Panc1 (cell line): Measurements from ENCODE around the gene APRT. TPM values are rescaled to one million over a fixed set of nuclear protein-coding genes. Genes with fewer than 3 reads are reported as not detected.

Experiments used
- ATAC-seq: fragments of 200-7000 bp; cut with Tn5 transposase; 2 replicates; pipeline ENCODE4 v1.9.1; 2020; ENCODE audit warnings: mild to moderate bottlenecking, moderate library complexity
- BruUV-seq: library from RNA; stranded (reverse); fragments of 400-500 nt; replicated peaks from 2 replicates; lab custom pipeline; 2021; lab: Mats Ljungman, UMichigan
- CTCF ChIA-PET: fragments of 300-600 bp; sonication (Branson Sonifier 250); formaldehyde crosslinking; loops from one replicate; lab custom pipeline; 2022; ENCODE audit warnings: antibody characterized with exemption; lab: Charles Lee
- POLR2A ChIA-PET: fragments of 300-600 bp; sonication (Branson Sonifier 250); formaldehyde crosslinking; loops from one replicate; lab custom pipeline; 2022; ENCODE audit warnings: antibody characterized with exemption; lab: Charles Lee
- DNase-seq: peaks from one replicate; pipeline ENCODE4 v3.0.0-alpha.2; 2010; ENCODE audit warnings: low read depth, low spot score
- H3K27ac ChIP-seq: 2 replicates; pipeline ENCODE4 v1.5.1; 2011; ENCODE audit warnings: mild to moderate bottlenecking, low read length, inconsistent platforms
- H3K27me3 ChIP-seq: fragments of 200-500 bp; sonication (Bioruptor generic); 2 replicates; pipeline ENCODE4 v1.6.0; 2014; ENCODE audit warnings: low read length, inconsistent platforms; ENCODE audit not compliant: control insufficient read depth, insufficient read depth
- H3K36me3 ChIP-seq: fragments of 200-500 bp; sonication (Bioruptor generic); 2 replicates; pipeline ENCODE4 v1.5.1; 2014; ENCODE audit warnings: inconsistent platforms, mild to moderate bottlenecking, low read length, moderate library complexity; ENCODE audit not compliant: control insufficient read depth, insufficient read depth
- H3K4me1 ChIP-seq: 2 replicates; pipeline ENCODE4 v1.5.1; 2011; ENCODE audit warnings: inconsistent platforms, mild to moderate bottlenecking, low read length, moderate library complexity; ENCODE audit not compliant: control insufficient read depth, insufficient read depth
- H3K4me3 ChIP-seq, 2 experiments: 2 replicates each; pipeline ENCODE4 v1.5.1; 2011 to 2012; ENCODE audit warnings: low read depth in 2 of 2, low read length in 2 of 2, mild to moderate bottlenecking in 2 of 2, inconsistent platforms in 1 of 2, moderate library complexity in 1 of 2
- H3K9me3 ChIP-seq: fragments of 200-500 bp; sonication (Bioruptor generic); 2 replicates; pipeline ENCODE4 v1.5.1; 2014; ENCODE audit warnings: low read depth, mild to moderate bottlenecking, inconsistent platforms, low read length, moderate library complexity; ENCODE audit not compliant: control insufficient read depth, insufficient read depth
- POLR2AphosphoS5 ChIP-seq: IDR thresholded peaks from 2 replicates; pipeline ENCODE4 v1.6.1; 2012; ENCODE audit warnings: mild to moderate bottlenecking, low read depth, low read length, moderate library complexity
- SIN3A ChIP-seq: IDR thresholded peaks from 2 replicates; pipeline ENCODE4 v1.6.1; 2012; ENCODE audit warnings: low read depth, mild to moderate bottlenecking, low read length, moderate library complexity, borderline replicate concordance; ENCODE audit not compliant: insufficient read depth
- TCF7L2 ChIP-seq: IDR thresholded peaks from 2 replicates; pipeline ENCODE4 v1.6.1; 2011; ENCODE audit warnings: mild to moderate bottlenecking, low read depth, low read length, inconsistent platforms
- in situ Hi-C: cut with HindIII; loops from 2 replicates; pipeline ENCODE4 v1.10.0; 2016; ENCODE audit warnings: low sequenced_read_pairs, low pct_unique_long_range_greater_than_20kb
- intact Hi-C: fragments of 100-400 bp; cut with micrococcal nuclease; formaldehyde crosslinking; loops from one replicate; pipeline ENCODE4 v1.10.0; 2022; ENCODE audit not compliant: unreplicated experiment
- total RNA-seq: library from RNA; stranded (reverse); gene quantifications from one replicate; pipeline ENCODE4 v1.2.1, GENCODE V29; 2021; ENCODE audit not compliant: unreplicated experiment
- TF ChIP-seq, protein P1 (sequence below), 2 experiments: IDR thresholded peaks; 2 replicates each; pipeline ENCODE4 v1.6.1; 2011 to 2012; ENCODE audit warnings: low read depth in 2 of 2, control low read depth in 1 of 2, low read length in 1 of 2, mild to moderate bottlenecking in 1 of 2, moderate library complexity in 1 of 2; ENCODE audit not compliant: insufficient read depth in 1 of 2
- TF ChIP-seq, protein P2 (sequence below): fragments of 450-650 bp; IDR thresholded peaks from 2 replicates; pipeline ENCODE4 v1.5.1; 2017; ENCODE audit warnings: mild to moderate bottlenecking

The APRT gene
- total RNA-seq, 1 experiment from 2014 or later, result 231 TPM

- CTCF ChIA-PET, result no interaction called here
- TF ChIP-seq POLR2AphosphoS5 (no peak), SIN3A (no peak), TCF7L2 (no peak)
- TF ChIP-seq, protein P1, sequence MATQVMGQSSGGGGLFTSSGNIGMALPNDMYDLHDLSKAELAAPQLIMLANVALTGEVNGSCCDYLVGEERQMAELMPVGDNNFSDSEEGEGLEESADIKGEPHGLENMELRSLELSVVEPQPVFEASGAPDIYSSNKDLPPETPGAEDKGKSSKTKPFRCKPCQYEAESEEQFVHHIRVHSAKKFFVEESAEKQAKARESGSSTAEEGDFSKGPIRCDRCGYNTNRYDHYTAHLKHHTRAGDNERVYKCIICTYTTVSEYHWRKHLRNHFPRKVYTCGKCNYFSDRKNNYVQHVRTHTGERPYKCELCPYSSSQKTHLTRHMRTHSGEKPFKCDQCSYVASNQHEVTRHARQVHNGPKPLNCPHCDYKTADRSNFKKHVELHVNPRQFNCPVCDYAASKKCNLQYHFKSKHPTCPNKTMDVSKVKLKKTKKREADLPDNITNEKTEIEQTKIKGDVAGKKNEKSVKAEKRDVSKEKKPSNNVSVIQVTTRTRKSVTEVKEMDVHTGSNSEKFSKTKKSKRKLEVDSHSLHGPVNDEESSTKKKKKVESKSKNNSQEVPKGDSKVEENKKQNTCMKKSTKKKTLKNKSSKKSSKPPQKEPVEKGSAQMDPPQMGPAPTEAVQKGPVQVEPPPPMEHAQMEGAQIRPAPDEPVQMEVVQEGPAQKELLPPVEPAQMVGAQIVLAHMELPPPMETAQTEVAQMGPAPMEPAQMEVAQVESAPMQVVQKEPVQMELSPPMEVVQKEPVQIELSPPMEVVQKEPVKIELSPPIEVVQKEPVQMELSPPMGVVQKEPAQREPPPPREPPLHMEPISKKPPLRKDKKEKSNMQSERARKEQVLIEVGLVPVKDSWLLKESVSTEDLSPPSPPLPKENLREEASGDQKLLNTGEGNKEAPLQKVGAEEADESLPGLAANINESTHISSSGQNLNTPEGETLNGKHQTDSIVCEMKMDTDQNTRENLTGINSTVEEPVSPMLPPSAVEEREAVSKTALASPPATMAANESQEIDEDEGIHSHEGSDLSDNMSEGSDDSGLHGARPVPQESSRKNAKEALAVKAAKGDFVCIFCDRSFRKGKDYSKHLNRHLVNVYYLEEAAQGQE (IDR thresholded peaks at IDR 0.05; ENCODE audit: insufficient read depth in 1 of 2, low read depth in 2 of 2, low read length in 1 of 2), result no peak
- TF ChIP-seq, protein P2, sequence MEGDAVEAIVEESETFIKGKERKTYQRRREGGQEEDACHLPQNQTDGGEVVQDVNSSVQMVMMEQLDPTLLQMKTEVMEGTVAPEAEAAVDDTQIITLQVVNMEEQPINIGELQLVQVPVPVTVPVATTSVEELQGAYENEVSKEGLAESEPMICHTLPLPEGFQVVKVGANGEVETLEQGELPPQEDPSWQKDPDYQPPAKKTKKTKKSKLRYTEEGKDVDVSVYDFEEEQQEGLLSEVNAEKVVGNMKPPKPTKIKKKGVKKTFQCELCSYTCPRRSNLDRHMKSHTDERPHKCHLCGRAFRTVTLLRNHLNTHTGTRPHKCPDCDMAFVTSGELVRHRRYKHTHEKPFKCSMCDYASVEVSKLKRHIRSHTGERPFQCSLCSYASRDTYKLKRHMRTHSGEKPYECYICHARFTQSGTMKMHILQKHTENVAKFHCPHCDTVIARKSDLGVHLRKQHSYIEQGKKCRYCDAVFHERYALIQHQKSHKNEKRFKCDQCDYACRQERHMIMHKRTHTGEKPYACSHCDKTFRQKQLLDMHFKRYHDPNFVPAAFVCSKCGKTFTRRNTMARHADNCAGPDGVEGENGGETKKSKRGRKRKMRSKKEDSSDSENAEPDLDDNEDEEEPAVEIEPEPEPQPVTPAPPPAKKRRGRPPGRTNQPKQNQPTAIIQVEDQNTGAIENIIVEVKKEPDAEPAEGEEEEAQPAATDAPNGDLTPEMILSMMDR, result no peak
- no peaks in the 10 kb centered on the region for H3K9me3 ChIP-seq
- BruUV-seq, result no TSS peak
- ATAC-seq, result no peak
- H3K4me3 ChIP-seq, result no peak overlapping the region
- POLR2A ChIA-PET, result no interaction called here
- in situ Hi-C loops, result no loop called here
- H3K36me3 ChIP-seq, result peaks cover 6% of the 10 kb centered on the region; the same call in 1 of the 2 replicates
- peaks cover 9% of the 10 kb centered on the region; the same call in 1 of the 2 replicates for H3K4me1 ChIP-seq
- H3K27me3 ChIP-seq, result no peaks in the 10 kb centered on the region
- no peak overlapping the region for H3K27ac ChIP-seq
- intact Hi-C loops, result no loop called here
- no peak for DNase-seq
Measured at GRCh38 chr16:88854306-88855111, 42.8 kb upstream of the APRT start.

- DNase-seq (no peak), ATAC-seq (no peak)
- TF ChIP-seq POLR2AphosphoS5 (no peak), TCF7L2 (no peak), SIN3A (no peak)
- TF ChIP-seq, protein P1 (IDR thresholded peaks at IDR 0.05; ENCODE audit: insufficient read depth in 1 of 2, low read depth in 2 of 2, low read length in 1 of 2), result no peak
- TF ChIP-seq, protein P2, result no peak
- intact Hi-C loops, result no loop called here
- Histone ChIP-seq H3K4me1 (peaks cover 9% of the 10 kb centered on the region; the same call in 1 of the 2 replicates), H3K9me3 (no peaks in the 10 kb centered on the region), H3K36me3 (peaks cover 6% of the 10 kb centered on the region; the same call in 1 of the 2 replicates), H3K27me3 (no peaks in the 10 kb centered on the region), H3K27ac (no peak overlapping the region), H3K4me3 (no peak overlapping the region)
- BruUV-seq, result no TSS peak
- ChIA-PET POLR2A (no interaction called here), CTCF (no interaction called here)
- in situ Hi-C loops, result no loop called here
Measured at GRCh38 chr16:88853325-88853941, 41.7 kb upstream of the APRT start.
